HG02623 (cell line): ENCODE measurements around the gene SH3RF3.

ENCODE experiments used
- ATAC-seq: cut with Tn5 transposase; IDR thresholded peaks from one replicate; pipeline ENCODE4 v1.9.1; 2021; ENCODE audit warnings: moderate library complexity; ENCODE audit not compliant: unreplicated experiment

Gene SH3RF3

DNA sequence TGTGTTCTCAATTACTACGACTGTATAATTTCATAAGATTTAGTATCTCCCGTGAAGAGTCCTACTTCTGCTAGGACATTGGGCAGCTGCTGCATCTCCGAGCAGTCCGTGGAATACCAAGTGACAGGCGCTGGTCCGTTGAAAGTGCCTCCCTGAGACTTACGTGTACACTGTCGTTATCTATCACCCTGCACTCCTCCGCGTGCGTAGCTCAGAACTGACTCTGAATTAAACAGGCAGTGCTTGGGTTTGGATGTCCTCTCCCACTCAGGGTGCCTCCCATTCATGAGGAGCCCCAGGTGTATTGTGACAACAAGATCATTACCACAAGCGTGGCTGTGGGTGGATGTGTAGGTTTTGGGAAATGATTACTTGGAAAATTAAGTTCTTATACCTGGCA lies 148.4 kb downstream of the SH3RF3 start:
- ATAC-seq, result no peak

DNA sequence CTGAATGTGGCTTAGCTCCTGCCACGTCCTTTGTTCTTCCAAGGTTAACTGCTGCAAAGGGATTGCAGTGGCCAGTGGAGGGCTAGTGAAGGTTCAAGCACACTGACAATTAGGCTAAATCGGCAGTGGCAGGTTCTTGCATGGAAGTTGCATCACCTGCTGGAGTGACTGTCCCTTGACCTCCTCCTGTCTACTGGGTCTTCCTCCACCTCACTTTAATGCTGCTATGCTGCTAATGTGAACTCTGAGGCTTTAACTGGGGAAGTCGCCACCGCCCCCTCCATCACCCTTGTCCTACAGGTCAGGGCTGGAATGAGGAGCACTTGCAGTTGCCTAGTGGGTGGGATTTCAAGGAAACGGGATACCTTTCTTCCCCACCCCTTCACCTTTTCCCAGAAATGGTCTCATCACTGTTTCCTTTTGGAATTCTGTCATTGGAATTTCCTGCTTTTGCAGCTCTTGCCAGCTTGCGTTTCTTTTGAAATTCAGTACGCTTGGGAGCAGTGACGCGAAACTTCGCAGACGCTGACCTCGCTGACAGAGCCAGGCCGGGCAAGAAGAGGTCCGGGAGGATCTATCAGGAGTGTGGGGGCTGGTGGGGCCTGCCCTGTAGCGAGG lies 150.3 kb downstream of the SH3RF3 start:
- no peak for ATAC-seq

DNA sequence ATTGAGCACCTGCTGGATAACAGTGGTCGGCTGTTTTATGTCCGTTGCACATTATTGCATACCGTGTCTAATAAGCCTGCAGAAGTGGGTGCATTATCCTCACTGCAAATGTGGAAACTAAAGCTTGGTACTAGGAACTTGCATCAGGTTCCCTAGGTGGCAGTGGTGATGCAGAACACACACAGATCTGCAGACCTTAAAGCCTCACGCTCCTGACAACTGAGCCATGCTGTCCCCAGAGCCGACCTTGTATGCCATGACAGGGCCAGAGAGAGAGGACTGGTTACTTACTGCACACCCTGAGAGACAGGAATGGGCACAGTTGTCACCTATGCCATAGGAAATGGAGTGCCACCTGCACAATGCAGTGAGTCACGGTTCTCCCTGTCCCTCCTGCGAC lies 151.8 kb downstream of the SH3RF3 start:
- no peak for ATAC-seq

DNA sequence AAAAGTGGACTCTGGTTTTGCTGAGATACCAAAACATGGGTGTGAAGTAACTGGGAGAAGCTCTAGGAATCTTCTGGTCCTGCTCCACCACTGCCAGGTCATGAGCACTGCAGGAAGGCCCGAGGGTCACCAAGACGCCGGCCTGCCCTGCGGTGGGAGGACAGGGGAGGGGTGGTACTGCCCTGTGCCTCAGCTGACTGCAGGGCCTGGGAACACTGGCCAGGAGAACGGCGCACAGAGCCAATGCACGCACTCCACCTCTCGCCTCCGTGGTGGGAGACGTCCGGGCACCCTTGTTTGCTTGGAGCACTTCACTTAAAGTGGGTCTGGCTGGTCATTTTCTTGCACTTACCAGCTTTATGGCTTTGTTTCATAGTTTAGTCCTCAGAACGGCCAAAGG lies 153.4 kb downstream of the SH3RF3 start:
- no peak for ATAC-seq

DNA sequence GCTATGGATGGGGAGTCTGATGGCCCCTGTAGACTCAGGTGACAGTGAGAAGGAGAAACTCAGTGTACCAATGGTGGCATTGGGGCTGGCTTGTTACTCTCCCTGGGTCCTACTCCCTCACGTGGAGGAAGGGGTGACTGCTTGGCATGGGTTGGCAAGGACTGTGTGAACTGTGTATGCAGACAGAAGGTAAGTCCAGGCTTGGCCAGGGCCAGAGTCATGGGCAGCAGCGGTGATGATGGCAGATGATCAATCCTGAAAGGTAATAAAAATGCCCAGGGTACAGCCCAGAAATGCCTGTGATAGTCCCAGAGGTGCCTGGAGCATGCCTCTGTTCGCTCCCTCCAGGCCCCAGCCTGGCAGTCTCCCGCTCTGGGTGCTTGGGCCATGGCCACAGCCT lies 153.9 kb downstream of the SH3RF3 start:
- ATAC-seq, result no peak

DNA sequence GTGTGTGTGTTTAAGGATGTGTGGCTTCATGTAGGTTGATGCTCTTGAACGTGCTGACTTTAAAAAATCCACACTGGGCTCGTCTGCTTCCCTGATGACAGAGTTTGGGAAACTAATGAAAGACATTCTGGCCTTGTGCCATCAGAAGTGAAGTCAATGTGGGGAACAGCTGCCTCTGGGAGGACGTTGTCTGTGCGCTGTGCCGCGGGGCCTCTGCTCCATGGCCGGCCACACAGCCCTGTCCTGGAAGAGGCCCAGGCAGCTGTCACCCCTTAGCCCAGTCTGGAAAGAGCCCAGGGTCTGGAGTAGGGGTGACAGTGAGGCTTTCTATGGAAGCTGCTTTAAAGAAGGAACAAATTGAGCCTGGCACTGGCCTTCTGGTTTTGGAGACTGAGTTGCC lies 155.8 kb downstream of the SH3RF3 start:
- no peak for ATAC-seq

DNA sequence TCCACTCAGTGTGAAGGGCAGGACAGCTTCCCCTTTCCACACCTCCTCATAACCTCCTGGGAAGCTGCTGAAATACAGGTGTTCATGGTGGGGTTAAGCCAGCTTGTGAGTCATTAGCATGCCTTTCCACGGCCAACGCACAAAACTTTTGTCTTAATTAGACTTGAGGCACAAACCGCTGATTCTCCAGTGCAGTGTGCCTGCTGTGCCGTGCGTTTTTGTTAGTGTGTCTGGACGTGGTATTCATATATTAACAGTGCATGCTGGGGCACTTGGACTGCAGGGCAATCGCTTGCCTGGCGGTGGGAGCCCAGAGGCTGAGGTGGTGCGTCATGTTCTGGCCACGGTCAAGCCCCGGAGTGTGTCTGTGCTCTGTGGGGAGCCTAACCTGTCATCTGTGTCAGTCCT lies 156.2 kb downstream of the SH3RF3 start:
- ATAC-seq, result no peak

DNA sequence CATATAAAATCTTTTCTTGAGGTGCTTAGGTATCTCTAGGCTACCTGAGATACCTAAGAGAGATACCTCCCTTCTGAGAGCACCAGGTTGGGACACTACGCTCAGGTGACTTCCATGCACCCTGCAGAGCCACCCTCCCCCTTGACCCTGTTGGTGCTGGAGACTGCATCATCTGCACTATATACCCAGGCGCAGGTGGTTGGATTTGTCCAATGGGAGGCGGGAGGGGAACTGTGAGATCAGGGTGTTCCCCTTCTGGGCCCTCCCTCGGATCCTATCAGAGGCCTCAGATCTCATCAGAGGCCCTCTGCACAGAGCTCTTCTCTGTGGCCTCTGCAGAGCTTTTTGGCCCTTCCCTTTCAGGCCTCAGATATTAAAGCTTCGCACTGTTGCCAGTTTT lies 158.4 kb downstream of the SH3RF3 start:
- no peak for ATAC-seq

DNA sequence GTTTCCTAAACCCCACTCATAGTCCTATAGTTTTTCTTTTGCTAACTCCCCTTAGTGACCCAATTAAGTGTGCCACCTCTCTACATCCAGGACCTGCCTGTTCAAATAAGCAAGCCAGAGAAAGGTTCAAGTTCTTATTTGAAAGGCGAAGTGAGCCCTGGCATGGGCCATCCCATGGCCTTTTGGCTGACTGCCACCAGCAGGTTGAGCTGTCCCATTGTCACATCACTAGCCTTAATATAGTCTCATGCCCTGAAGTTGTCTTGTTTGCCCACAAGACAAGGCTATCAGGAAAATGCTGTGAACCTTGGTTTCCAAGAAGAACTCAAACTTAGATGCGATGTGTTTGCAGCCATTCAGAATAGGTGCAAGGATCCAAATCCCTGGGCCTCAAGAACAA lies 158.8 kb downstream of the SH3RF3 start:
- no peak for ATAC-seq

DNA sequence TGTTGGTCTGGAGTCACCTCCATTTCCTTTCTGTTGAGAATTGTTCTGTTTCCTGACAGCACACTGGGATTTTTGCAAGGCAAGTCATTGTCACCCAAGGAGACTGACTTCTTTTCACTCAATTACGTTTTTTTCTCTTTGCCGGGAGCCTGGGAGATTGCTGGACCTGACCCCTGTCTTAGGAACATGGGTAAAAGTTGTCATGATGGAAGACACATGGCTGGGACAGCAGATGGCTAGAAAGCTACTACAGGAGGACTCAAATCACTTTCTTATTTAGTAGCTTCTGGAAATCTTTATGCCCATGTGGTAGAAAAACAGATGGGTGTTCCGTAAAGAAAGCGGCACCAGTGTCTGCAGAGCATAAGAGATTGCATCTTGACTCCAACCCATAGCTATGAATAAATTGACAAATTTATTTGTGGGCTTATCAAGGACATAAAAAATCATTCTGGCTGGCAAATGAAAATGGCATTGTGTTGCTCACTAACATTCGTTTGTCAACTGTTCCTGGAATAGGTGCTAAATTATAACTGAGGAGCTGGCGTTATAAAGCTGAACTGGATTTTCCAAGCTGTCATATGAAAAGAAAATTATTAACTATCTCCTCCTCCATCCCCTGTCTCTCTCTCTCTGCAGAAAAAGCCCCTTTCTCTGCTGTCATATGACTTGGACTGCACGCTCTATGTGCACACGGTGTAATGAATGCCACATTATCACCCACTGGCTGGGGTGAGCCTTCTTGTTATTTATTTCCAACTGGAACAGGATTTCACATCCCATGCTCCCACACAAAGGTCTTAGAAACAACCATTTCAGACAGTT lies 159.8 kb downstream of the SH3RF3 start:
- ATAC-seq, result no peak

DNA sequence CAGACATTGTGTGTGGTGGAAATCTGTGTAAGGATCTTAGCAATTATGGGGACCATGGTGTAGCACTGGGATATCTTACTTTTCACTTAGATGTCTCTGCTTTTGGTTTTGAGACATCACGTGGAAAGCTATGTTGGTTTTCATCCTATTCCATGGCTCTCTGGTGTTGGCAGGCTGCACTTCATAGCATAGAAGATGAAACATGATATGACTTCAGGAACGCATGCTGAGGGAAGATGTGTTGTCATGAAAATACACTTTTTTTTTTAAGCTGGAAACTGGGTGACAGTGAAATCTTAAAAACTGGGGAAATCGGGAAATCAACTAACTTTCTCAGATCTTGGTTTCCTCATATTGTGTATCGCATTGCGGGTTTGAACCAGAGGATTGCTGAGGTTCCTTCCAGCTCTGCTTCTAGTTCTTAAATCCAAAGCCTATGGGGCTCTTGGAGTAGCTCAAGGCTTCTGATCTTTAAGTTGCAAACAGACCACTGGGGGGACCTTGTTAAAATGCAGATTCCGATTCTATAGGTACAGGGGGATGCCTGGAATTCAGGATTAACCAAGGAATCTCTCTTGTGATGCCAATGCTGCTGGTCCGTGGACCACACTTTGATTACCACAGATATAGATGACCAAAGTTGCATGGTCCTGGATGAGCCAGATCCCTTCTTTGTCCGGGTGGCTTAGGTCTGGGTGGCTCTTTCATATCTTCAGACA lies 160.7 kb downstream of the SH3RF3 start:
- no peak for ATAC-seq

DNA sequence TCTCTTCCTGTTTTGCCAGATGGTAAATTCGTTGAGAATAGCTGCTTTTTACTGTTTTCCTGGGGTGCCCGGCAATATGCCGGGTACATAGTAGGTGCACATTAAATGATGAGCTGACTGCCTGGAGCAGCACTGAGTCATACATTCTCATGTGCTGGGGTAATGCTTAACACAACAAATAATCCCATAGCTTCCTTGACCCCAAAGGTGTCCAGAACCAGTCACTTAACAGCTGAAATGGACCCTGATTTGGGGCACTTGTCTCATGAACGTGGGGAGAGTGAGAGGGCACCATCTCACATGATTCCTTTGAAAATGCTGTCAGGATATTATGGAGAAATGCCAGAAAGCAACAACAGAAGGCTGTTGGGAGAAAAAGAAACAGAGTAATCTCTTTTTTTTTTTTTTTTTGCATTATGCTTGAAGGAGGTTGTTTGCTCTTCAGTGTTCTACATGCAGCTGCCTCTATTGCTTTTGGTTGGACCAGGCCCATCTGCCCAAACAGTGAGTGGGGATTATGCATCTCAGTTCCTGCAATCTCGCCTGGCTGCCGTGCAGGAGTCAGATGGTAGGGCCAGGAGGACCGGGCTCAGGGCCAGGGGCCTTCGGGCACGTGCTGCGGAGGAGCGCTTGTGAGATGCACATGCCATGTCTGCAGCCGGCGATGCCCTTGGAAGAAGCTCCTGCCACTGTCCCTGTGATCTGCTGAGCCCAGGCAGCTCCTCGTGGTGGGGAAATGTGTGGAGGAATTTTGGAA lies 162.1 kb downstream of the SH3RF3 start:
- ATAC-seq, result no peak

DNA sequence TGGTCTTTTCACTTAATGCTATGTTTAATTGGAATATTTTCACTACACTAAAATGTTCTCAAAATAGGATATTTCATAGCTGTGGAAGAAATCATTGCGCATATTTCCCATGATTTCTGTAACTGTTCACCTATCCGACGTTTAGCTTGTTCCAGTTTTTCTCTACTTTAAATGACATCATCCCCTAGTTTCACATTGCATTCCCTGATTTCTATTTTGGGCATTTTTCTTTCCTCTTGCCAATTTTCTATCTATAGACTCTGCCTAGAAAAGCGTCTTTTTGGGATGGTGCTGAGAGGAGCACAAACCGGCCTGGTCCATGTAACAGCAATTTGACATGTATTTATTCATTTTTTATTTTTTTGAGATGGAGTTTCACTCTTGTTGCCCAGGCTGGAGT lies 163.4 kb downstream of the SH3RF3 start:
- no peak for ATAC-seq

DNA sequence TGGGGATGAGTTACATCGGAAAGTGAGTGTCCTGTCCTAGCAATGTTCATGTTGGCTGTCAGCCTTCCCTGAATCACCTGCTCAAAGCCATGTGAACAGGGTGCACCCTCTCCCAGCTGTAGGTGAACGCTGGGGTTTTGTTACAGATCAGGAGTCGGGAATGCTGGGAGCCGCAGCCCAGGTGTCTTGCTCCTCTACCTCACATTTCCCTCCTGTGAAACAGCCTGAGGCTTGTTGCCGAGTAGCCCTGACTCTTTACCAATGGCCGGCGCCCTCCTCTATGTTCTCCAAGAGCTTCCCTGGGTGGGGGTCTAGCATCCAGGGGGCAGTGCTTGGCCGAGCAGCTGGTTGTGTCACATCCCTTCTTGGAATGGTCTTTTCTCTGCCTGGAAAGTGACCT lies 164.7 kb downstream of the SH3RF3 start:
- no peak for ATAC-seq

DNA sequence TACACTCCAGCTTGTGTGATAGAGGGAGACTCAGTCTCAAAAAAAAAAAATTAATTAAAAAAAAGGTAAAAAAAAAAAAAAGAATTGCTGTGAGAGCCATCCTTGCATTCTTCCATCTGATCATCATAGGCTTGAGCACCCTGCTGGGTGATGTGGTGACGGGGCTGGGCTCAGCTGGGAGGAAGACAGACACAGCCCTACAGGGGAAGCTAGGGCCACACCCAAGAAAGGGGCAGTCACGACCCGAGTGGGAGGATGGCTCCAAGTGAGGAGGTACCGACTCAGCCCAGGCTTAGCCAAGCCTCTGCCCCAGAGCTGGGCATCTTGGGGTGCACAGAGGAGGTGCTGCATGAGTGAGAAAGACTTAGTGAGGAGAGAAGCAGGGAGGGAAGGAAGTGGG lies 165.5 kb downstream of the SH3RF3 start:
- ATAC-seq, result no peak

DNA sequence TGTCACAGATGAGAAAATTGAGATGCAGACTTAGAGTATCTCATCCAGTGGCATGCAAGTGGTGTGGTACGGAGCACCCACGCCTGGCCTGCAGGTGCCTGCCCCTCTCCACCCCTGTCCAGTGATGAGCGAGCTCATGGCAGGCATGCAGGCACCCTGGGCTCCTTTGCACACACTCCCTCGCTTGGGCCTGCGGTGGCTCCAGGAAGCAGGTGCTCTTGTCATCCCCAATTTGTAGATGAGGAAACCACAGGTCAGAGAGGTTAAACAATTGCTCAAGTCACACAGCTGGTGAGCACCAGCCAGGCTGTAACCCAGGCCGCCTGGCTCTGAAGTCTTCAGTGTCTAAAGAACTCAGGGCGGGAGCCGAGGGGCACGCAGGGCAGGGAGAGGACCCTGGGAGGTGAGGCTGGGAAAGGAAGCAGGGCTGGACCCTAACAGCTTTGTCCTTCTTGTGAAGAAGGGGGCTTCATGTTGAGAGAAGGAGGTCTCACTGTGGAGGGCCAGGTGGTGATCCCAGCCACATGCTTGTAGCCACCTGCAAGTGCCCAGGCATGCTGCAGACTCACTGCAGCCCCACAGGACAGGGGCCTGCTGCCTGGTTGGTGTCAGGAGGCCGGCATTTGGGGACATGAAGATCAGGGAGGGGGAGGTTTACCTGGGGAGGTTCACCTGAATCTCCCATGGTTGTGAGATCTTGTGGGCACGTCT lies 166.2 kb downstream of the SH3RF3 start:
- no peak for ATAC-seq

DNA sequence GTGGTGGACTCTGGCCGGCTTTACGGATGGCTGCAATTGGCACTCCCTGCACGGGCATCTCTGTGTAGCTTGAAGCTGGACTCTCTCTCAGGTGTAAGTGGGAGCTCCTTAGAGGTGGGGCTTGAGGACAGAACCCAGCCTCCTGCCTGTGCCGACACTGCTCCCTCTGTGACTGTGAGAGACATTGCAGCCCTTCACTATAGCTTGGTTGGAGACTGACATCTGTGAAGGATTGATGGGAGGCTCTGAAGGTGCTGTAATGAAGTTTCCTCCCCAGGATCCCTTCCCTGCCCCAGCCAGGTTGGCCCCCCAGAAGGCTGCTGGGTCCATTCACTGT lies 166.7 kb downstream of the SH3RF3 start:
- no peak for ATAC-seq

DNA sequence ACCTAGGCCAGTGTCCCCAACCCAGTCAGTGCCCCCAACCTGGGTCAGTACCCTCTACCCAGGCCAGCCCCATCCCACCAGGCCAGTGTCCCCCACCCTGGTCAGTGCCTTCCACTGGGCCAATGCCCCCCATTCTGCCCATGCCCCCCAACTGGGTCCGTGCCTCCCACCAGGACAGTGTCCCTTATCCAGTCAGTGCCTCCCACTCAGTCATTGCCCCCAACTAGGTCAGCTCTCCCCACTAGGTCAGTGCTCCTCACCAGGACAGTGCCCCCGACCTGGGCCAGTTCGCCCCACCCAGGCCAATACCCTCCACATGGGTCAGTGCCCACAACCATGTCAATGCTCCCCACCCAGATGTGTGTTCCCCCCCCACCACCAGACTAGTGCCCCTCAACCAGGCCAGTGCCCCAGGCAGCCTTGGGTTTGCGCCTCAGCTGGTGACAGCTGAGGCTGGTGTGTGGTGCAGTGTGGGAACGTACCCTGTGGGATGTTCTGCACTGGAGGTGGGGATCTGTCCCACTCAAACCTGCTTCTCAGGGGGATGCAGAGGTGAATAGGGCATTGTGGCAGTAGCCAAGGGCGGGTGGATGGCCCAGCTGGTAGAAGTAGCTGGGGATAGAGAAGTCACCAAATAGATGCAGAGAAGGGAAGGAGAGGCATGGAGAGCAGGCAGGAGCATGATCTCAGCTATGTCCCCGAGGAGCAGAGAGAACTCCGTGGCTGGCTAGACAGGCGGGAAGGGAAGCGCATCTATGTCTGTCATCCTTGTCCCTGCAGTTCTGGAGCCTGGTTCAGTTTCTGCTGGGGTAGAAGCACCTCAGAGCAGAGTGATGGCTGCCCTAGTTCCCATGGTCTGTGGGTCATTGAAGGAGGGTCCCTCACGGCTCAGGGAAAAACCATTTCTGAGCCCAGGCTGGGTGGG lies 168.8 kb downstream of the SH3RF3 start:
- no peak for ATAC-seq

DNA sequence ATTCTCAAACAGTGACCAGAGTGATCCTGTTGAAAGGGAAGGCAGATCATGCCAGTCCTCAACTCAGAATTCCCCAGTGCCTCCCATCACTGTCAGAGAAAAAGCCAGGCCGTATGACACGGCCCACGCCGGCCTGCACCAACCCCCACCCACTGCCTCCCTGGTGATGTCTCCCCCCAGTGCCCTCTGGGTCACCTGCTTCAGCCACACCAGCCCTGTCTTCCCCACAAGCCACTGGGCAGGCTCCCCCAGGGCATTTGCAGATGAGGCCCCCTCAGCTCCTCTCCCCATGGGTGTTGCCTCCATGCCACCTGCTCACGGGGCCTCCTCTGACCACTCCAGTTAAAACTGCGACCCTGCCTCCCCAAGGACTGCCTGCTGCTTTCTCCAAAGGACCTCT lies 169.8 kb downstream of the SH3RF3 start:
- ATAC-seq, result no peak

DNA sequence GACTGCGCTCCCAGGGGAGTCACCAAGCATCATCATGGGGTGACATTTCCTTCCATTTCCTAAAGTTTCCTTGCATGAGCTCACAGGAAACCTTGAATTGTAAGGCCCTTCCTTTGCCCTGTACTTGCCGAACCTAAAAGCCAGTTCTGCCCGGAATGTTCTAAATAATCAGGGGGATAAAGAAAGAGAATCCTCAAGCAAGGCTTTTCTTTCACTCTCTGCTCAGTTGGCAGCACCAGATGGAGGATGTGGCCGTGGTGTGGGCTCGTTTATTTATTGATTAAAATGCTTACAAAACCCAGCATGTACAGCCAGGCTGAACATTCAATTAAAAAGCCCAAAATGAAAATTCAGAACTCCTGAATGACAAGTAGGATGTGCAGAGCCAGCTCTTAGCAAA lies 170.5 kb downstream of the SH3RF3 start:
- no peak for ATAC-seq
